Right hindlimb (tissue), 1 donor: Measurements from ENCODE around the gene TESMIN.

ENCODE experiments used
- DNase-seq: peaks from one replicate; pipeline ENCODE4 v3.0.0-alpha.2; 2018

TESMIN gene

GRCh38 chr11:68658097-68658496, 93.2 kb downstream of the TESMIN start:
- DNase-seq, result no peak
